ENCODE results near the gene SAMD4A.

DNA sequence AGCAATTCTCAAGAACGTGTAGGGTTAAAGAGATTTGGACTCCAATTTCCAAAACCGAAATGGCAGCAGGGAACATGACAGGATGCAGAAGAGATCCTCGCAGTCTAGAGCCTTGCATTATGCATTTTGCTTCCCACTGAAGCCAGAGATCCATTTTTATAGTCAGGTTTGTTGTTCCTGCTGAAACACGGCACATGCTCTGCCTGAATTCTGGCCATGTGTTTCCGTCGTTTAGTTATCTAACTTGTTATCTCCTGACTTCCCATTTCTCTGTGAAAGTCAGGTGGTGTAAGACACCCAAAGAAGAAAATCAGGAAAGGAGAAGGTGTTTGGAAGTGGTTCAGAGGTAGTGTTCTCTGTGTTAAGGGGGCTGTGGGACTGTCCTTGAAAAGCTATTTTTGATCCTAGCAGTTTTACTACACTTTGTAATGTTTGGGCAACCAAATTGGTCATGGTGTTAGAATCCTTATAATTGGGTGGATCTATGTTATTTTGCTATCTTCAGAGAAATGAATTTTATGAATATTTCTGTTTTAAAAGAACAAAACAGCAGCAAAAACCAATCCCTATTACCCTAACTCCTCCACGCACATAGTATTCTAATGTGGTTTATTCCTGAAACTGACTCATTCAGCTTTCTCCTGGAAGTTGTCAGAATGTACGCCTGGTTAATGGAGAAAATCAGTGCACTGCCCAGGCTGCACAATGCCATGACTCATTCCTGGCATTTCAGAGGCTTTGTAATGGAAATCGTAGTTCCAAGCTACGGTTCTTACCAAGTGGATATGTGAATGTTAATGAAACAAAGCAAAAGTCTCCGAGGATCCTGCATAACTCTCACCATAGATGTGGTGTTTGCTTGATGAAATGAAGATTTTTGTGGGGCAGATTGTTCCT is 110.1 kb downstream of the SAMD4A start:
- peak; percentile 44 to 92 for TF ChIP-seq EP300 (IDR thresholded peaks at IDR 0.05)
- TF ChIP-seq, protein P1, sequence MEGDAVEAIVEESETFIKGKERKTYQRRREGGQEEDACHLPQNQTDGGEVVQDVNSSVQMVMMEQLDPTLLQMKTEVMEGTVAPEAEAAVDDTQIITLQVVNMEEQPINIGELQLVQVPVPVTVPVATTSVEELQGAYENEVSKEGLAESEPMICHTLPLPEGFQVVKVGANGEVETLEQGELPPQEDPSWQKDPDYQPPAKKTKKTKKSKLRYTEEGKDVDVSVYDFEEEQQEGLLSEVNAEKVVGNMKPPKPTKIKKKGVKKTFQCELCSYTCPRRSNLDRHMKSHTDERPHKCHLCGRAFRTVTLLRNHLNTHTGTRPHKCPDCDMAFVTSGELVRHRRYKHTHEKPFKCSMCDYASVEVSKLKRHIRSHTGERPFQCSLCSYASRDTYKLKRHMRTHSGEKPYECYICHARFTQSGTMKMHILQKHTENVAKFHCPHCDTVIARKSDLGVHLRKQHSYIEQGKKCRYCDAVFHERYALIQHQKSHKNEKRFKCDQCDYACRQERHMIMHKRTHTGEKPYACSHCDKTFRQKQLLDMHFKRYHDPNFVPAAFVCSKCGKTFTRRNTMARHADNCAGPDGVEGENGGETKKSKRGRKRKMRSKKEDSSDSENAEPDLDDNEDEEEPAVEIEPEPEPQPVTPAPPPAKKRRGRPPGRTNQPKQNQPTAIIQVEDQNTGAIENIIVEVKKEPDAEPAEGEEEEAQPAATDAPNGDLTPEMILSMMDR (IDR thresholded peaks at IDR 0.05) = no peak

Data from tibial nerve (tissue), 4 donors.